HG02798 (cell line): ENCODE results near the gene SCLY.
"Not testable (repeated sequence)": the region's sequence is repeated elsewhere in the genome, so short reads cannot be mapped to it uniquely, and the experiment has no call there.

Experiments
- ATAC-seq: cut with Tn5 transposase; IDR thresholded peaks from one replicate; pipeline ENCODE4 v1.9.1; 2021; ENCODE audit warnings: mild to moderate bottlenecking; ENCODE audit not compliant: unreplicated experiment, poor library complexity

Gene SCLY

GRCh38 chr2:238106698-238107524, 46.1 kb downstream of the SCLY start:
- ATAC-seq, result peak; percentile 9

GRCh38 chr2:238107525-238108422, 47.0 kb downstream of the SCLY start:
- peak; percentile 81 for ATAC-seq

GRCh38 chr2:238108423-238109183, 47.8 kb downstream of the SCLY start:
- peak; percentile 60 for ATAC-seq

DNA sequence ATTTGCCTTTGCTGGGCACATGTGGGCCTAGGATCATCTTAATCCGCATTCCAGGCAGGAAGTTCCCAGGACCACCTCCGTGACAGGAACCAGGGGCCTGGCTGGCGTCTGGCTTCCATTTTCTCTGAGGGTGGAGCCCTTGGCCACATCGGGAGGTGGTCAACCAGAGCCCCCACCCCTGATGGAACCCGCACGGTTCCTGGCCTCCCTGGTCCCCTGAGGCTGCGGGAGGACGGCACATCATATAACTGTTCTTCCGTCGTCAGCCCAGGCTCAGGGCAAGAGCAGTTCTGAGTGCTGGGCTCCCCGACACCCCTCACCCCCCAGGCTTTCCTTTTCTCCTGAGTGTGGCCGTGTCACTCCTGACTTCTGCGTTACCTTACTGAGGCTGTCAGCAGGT, 52.8 kb downstream of the SCLY start:
- no peak for ATAC-seq

DNA sequence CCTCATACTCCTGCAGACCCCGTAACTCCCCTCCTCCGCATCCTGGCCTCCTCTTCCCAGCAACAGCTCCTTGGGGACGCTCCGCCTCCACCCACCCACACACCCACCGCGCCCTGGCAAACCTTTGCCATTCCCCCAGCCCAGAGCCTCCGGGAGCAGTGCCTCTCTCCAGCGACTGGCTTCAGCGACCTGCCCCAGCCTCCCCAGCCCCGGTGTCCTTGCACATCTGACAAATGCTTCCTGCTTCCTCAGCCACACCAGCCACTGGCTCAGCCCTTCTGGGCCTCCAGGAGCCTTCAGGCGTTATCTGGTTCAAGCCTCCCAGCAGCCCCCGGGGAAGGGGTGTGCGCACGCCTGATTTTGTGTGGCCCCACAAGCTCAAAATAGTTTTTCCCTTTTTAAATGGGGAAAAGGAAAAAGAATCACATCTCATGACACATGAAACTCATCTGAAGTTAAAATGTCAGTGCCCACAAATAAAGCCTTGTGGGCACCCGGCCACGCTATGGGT, 53.6 kb downstream of the SCLY start:
- no peak for ATAC-seq

- ATAC-seq, result no peak
Measured at GRCh38 chr2:238114851-238115660, 54.3 kb downstream of the SCLY start.

DNA sequence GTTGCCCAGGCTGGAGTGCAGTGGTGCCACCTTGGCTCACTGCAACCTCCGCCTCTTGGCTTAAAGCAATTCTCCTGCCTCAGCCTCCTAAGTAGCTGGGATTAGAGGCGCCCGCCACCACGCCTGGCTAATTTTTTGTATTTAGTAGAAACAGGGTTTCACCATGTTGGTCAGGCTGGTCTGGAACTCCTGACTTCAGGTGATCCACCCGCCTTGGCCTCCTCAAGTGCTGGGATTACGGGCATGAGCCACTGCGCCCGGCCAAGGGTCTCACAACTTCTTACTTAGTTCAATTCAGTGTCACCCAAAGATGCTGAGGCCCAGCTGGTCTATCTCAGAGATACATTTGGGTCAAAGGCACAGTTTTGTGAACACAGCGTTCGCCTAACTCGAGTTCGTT, 54.9 kb downstream of the SCLY start:
- ATAC-seq, result not testable (repeated sequence)

DNA sequence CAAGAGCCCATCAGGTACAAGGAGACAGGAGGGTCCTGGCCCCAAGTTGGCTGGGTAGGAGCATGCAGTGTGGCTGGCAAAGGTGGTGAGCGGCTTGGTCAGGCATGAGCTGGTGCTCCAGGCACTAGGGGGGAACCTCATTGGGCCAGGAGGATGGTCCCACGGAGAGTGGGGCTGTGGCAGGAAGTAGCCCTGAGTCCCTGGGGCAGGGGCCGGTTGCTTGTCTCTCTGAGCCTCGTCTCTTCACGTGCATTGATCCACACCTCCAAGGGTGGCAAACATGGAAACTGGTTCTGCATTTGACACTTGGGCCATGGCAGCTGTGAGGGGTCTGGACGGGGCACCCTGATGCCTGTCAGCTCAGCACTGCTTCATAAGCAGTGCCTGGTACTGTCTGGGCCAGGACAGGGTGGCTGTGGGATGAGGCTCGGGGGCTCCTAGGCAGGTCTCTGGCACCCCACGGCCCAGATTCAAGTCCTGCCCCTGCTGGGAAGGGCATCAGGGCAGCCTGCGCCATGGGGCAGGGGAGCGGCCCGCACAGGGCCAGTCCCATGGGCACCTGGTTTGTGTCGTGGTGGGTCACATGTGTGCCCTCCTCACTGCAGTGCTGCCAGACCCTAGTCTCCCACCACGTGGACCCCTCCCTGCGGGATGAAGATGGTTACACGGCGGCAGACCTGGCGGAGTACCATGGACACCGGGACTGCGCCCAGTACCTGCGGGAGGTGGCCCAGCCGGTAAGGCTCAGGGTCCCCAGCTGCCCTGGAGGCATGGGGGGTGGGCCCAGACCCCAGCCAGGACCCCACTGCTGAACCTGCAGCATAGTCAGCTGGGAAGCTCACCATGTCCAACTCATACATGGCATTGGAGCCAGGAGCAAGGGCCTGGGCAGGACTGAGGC, 55.7 kb downstream of the SCLY start:
- ATAC-seq, result no peak

DNA sequence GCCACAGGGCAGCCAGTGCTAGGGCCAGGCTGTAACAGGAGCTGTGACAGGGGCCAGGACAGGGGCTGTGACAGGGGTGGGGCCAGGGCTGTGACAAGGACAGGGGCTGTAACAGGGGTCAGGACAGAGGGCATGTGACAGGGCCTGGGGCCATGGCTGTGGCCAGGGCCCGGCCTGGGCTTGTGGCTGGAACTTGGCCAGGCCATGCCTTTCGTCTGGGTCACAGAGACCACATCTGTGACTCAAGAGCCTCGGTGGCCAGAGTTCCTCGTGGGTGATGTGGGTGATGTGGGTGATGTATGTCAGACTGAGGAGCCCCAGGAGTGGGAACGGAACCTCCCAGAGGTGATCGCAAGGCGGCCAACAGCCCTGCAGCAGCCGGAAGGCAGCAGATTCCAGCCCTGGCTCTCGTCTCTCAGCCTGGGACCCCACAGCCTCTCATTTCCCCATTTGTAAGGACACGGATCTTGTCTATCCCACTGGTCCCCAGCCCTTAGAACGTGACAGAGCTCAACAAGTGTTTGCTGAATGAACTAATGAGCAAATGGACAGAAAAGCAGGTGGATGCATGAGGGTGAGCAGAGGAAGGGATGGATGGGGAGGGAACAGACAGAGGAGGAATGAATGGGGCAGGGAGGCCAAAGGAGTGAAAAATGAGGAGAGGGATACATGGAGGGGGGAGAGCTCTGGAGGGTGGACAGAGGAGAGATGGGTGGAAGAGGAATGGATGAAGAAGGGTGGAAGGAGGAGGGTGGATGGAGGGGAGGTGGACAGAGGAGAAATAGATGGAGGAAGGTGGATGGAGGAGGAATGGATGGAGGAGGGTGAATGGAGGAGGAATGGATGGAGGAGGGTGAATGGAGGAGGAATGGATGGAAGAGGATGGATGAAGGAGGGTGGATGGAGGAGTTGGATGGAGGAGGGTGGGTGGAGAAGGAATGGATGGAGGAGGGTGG, 56.7 kb downstream of the SCLY start:
- no peak for ATAC-seq

DNA sequence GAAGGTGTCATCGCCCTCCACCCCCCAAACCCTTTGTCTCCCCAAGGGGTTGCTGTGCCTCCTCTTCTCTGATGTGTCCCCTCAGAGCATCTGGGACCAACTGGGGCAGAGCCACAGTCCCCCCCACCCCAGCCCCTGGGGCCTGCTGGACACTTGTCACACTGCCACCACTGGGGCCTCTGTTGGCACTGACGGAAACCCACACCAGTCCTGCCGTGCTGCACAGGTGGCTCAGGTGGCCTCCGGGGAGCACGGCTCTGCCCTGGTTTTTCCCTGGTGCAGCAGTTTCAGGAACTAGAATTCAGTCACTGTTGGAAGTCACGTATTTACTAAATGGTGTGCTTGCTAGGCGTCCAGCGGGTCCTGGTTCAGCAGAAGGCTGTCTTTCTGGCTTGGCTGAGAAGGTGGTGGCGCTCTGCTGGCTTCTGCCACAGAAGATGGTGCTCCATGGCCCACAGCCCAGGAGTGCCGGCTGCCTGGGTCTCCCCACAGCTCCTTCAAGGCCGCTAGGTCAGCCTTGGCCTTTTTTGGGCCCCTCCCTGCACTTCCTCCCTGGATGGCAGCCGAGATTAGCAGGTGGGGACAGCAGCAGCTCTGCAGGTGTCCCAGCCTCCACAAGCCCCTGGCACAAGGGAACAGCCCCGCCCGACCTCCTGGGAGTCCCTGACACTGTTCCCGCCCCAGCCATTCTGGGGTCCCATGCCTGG, 59.1 kb downstream of the SCLY start:
- ATAC-seq, result no peak

DNA sequence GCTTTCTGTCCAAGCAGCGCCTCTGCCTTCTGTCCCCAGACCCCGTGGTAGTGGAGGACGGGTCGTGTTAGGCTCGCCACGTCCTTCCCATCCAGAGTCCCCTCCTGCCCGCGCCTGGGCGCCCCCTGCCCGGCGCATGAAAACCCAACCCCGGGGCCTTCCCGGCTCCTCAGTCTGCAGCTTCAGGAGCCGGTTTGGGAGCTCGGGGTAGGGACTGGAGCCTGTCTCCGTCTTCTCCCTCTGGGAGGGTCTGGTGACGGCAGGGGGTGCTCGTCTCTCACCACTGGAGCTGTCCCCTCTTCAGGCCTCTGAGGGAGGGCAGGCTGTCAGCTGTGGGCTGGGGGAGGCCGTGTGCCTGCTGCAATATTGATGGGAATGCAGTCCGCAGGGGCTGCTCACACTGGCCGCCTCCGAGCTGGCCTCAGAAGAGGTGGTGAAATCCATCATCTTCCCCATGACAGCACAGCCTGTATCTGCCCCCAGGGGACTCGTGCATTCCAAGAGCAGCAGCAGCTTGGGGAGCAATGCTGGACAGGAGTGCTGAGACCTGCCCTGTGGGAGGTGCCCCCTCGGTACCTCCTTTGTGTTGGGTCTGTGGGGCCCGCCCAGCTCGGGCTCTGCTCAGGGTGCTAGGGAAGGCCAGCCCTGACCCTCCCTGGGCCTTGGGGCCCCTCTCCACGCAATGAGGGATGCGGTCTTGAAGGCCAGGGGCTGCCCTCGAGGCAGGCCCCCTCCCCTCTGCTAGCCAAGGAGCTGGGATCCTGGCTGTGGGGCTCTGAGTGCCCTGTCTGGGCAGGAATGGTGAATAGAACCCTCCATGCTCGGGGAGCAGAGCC, 59.9 kb downstream of the SCLY start:
- no peak for ATAC-seq

DNA sequence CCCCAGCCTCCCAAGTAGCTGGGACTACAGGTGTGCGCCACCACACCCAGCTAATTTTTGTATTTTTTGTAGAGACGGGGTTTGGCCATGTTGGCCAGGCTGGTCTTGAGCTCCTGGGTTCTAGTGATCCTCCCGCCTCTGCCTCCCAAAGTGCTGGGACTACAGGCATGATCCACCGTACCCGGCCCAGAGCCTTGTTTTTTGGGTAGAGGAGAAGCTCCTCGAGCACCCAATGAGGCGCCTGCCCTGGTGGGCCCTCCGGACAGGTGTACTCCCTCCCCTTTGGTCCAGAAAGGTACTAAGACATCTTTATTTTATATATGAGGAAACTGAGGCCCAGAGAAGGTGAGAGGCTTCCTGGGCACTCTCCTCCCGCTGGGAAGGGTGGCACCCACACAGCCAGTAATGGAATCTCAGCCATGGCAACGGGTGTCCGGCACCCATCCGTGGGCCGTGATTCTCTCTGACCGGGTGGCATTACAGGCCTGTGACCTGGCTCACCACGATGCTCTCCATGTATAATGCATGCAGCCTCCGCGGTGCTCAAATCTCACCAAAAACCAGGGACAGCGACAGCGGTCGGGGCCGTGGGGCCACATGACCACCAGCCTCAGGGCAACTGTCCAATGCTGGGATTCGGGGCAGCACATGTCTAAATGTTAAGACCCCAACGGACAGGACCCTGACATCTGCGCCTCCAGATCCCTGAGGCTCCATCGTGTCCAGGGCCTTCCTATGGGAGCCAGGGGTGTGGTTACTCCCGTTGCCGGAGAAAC, 60.9 kb downstream of the SCLY start:
- no peak for ATAC-seq

GRCh38 chr2:238122287-238123217, 61.8 kb downstream of the SCLY start:
- no peak for ATAC-seq

DNA sequence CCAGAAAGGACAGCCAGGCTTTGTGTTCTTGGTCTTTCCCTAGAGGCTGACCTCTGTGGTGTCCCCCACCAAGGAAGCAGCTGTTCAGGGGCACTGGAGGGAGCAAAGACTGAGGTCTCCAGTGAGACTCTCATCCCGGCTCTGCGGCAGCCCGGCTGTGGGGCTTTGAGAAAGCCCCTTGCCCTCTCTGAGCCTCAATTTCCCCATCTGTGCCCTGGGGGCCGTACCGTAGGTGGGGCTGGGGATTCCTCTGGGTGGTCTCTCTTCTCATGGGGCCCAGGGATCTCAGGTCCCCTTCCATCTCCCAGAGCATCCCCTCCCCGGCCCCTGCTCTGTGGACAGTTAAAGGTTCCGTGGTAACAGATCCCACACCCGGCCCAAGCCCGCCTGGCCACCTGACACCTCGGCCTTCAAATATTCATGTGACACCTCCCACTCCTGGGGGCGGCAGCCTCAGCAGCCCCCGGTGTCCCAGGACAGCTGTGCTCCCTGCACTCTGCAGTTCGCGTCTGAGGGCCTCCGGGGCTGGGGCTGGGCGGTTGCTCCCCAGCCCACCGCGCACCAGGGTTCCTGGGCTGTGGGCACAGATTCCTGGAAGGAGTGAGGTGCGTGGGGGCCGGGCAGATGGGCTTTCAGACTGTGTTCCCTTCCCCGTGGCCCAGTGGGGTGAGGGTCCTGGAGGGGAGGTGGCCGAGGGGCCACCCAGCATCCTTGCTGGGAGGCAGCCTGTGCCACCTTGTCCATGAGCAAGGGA, 62.6 kb downstream of the SCLY start:
- no peak for ATAC-seq
